ENCODE results near the gene KY.
A peak's percentile ranks its signal among the peaks of the same experiment; 100 is the strongest.

Gene KY

GRCh38 chr3:134641671-134642300 lies 9.0 kb downstream of the KY start:
- no peaks in the 10 kb centered on the region for H3K27me3 ChIP-seq (ENCODE audit: insufficient read depth, low read depth, severe bottlenecking)
- no peak for TF ChIP-seq CTCF (IDR thresholded peaks at IDR 0.05; ENCODE audit: low read depth, low read length)
- no peak overlapping the region for H3K4me3 ChIP-seq (ENCODE audit: low read depth, low read length)
- no peak overlapping the region for H3K27ac ChIP-seq
- no peak for DNase-seq
- H3K9me3 ChIP-seq (ENCODE audit: severe bottlenecking), result no peaks in the 10 kb centered on the region
- H3K36me3 ChIP-seq, result no peaks in the 10 kb centered on the region

GRCh38 chr3:134640872-134641470 lies 9.9 kb downstream of the KY start:
- Histone ChIP-seq H3K27me3 (ENCODE audit: insufficient read depth, low read depth, severe bottlenecking) (no peaks in the 10 kb centered on the region), H3K27ac (no peak overlapping the region), H3K9me3 (ENCODE audit: severe bottlenecking) (no peaks in the 10 kb centered on the region), H3K36me3 (no peaks in the 10 kb centered on the region), H3K4me3 (ENCODE audit: low read depth, low read length) (no peak overlapping the region)
- DNase-seq, result peak; percentile 59
- peak; percentile 86 for TF ChIP-seq CTCF (IDR thresholded peaks at IDR 0.05; ENCODE audit: low read depth, low read length)

GRCh38 chr3:134640378-134640777 lies 10.4 kb downstream of the KY start:
- no peaks in the 10 kb centered on the region for H3K27me3 ChIP-seq (ENCODE audit: insufficient read depth, low read depth, severe bottlenecking)

GRCh38 chr3:134638385-134639030 lies 12.3 kb downstream of the KY start:
- no peak overlapping the region for H3K4me3 ChIP-seq (ENCODE audit: low read depth, low read length)
- no peaks in the 10 kb centered on the region for H3K27me3 ChIP-seq (ENCODE audit: insufficient read depth, low read depth, severe bottlenecking)
- no peaks in the 10 kb centered on the region for H3K36me3 ChIP-seq
- peak overlapping the region; percentile 12 for H3K27ac ChIP-seq
- TF ChIP-seq CTCF (IDR thresholded peaks at IDR 0.05; ENCODE audit: low read depth, low read length), result no peak
- DNase-seq, result peak; percentile 35
- H3K9me3 ChIP-seq (ENCODE audit: severe bottlenecking), result no peaks in the 10 kb centered on the region

More at GRCh38 chr3:134640378-134640777, 10.4 kb downstream of the KY start:
- DNase-seq, result no peak
- TF ChIP-seq CTCF (IDR thresholded peaks at IDR 0.05; ENCODE audit: low read depth, low read length), result no peak
- H3K27ac ChIP-seq, result no peak overlapping the region
- H3K4me3 ChIP-seq (ENCODE audit: low read depth, low read length), result no peak overlapping the region
- no peaks in the 10 kb centered on the region for H3K9me3 ChIP-seq (ENCODE audit: severe bottlenecking)
- H3K36me3 ChIP-seq, result no peaks in the 10 kb centered on the region

GRCh38 chr3:134636406-134636805 lies 14.4 kb downstream of the KY start:
- H3K36me3 ChIP-seq, result no peaks in the 10 kb centered on the region
- no peak overlapping the region for H3K27ac ChIP-seq
- TF ChIP-seq CTCF (IDR thresholded peaks at IDR 0.05; ENCODE audit: low read depth, low read length), result no peak
- H3K9me3 ChIP-seq (ENCODE audit: severe bottlenecking), result no peaks in the 10 kb centered on the region
- H3K4me3 ChIP-seq (ENCODE audit: low read depth, low read length), result no peak overlapping the region
- no peaks in the 10 kb centered on the region for H3K27me3 ChIP-seq (ENCODE audit: insufficient read depth, low read depth, severe bottlenecking)
- DNase-seq, result no peak
